LNCaP clone FGC (cell line): ENCODE data around the gene LARGE1.

Source experiments
- DNase-seq: peaks from one replicate; pipeline ENCODE4 v3.0.0-alpha.2; 2011; ENCODE audit warnings: low read depth
- H3K4me3 ChIP-seq: 2 replicates; pipeline ENCODE4 v1.5.1; 2011; ENCODE audit warnings: mild to moderate bottlenecking, low read depth, low read length, control low read depth
- CTCF ChIP-seq: IDR thresholded peaks from 2 replicates; pipeline ENCODE4 v1.5.1; 2012; ENCODE audit warnings: mild to moderate bottlenecking; ENCODE audit not compliant: control insufficient read depth, insufficient read depth; ENCODE audit errors: extremely low read depth

The LARGE1 gene

GRCh38 chr22:33735978-33736377 is 184.3 kb downstream of the LARGE1 start:
- no peak for TF ChIP-seq CTCF
- H3K4me3 ChIP-seq: no peak overlapping the region
- DNase-seq: no peak

GRCh38 chr22:33728847-33729246 is 191.4 kb downstream of the LARGE1 start:
- TF ChIP-seq CTCF: no peak
- no peak overlapping the region for H3K4me3 ChIP-seq
- DNase-seq: no peak

- H3K4me3 ChIP-seq: no peak overlapping the region
- DNase-seq: peak; percentile 11
- no peak for TF ChIP-seq CTCF
Measured at GRCh38 chr22:33726294-33726734, 194.0 kb downstream of the LARGE1 start.

GRCh38 chr22:33723915-33724314 is 196.4 kb downstream of the LARGE1 start:
- no peak for TF ChIP-seq CTCF
- DNase-seq: no peak
- no peak overlapping the region for H3K4me3 ChIP-seq

GRCh38 chr22:33722816-33723215 is 197.5 kb downstream of the LARGE1 start:
- no peak for TF ChIP-seq CTCF
- H3K4me3 ChIP-seq: no peak overlapping the region
- DNase-seq: no peak

GRCh38 chr22:33720166-33720878 is 200.0 kb downstream of the LARGE1 start:
- no peak overlapping the region for H3K4me3 ChIP-seq
- TF ChIP-seq CTCF: no peak
- DNase-seq: no peak
